Heart left ventricle (tissue), 13 donors: ENCODE data around the gene UCHL1.

ENCODE experiments used
- POLR2A ChIP-seq, 2 donors: fragments of 450-650 bp; IDR thresholded peaks; one replicate each; pipeline ENCODE4 v1.6.1; 2017; ENCODE audit warnings: antibody characterized with exemption in 2 of 2, mild to moderate bottlenecking in 2 of 2, moderate library complexity in 2 of 2
- TF ChIP-seq, protein P1 (sequence below), 12 donors: fragments of 200-600 bp; sonication (generic) in 4 of 12; IDR thresholded peaks; one replicate each; pipeline versions ENCODE4 v1.5.0 to v1.8.0; 2018 to 2022; ENCODE audit warnings: antibody characterized with exemption in 12 of 12, mild to moderate bottlenecking in 5 of 12
- donor health status: ischemic (EF 13 %, LVEDD 7.1; RV severe dilation, severe dysfunction).
- donor health status: DM: no; HTN: yes; CAD: no.
- donor health status: DM: no; HTN: no; CAD: no.
- donor health status: ischemic (EF 25% LVEDD 6.9; RV normal size, moderate dysfunction).
- donor health status: ischemic (EF 25% LVEDD 5.7; RV mildly dilated, moderate dysfunction).
- donor health status: ischemic (EF 35%, LVEDD 5.7; RV mildly dilated, moderate dysfunction).
- donor health status: nonischemic (EF 11% LVEDD 7.7; RV severe dilation, severe dysfunction).
- donor health status: DM: yes; HTN: yes; CAD: no.
- donor health status: PGD.
- donor health status: ischemic (EF 29% LVEDD 5.4; RV normal size, mild dysfunction).
- donor health status: nonischemic (EF 23%, LVEDD 6.1; RV moderate dilation, normal function).

DNA sequence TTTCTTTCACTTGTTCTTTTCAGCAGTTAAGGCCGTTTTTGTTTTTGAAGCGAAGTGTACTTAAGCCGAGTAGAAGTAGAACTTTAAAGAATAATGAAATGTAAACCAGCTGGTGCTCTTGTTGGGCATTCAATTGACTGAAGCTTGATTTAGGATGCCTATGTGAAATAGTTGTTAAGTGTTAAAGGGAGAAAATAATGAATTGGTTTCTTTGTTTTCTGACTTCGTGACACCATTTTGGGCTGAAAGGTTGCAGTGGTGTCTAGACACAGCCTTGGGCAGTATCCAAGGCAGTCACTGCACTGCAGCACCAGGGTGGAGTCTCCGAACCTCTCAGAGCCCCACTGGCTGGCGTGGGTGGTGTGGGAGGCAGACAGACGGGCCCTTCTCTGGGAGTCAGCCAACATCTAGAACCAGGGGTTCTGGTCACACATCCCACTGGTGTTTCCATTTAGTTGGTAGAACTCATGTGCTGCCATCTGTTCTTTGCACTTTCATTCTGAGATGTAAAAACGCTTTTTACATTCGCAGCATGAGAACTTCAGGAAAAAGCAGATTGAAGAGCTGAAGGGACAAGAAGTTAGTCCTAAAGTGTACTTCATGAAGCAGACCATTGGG, 3.5 kb downstream of the UCHL1 start:
- no peak for TF ChIP-seq POLR2A (IDR thresholded peaks at IDR 0.05)
- TF ChIP-seq, protein P1, sequence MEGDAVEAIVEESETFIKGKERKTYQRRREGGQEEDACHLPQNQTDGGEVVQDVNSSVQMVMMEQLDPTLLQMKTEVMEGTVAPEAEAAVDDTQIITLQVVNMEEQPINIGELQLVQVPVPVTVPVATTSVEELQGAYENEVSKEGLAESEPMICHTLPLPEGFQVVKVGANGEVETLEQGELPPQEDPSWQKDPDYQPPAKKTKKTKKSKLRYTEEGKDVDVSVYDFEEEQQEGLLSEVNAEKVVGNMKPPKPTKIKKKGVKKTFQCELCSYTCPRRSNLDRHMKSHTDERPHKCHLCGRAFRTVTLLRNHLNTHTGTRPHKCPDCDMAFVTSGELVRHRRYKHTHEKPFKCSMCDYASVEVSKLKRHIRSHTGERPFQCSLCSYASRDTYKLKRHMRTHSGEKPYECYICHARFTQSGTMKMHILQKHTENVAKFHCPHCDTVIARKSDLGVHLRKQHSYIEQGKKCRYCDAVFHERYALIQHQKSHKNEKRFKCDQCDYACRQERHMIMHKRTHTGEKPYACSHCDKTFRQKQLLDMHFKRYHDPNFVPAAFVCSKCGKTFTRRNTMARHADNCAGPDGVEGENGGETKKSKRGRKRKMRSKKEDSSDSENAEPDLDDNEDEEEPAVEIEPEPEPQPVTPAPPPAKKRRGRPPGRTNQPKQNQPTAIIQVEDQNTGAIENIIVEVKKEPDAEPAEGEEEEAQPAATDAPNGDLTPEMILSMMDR (IDR thresholded peaks at IDR 0.05) = no peak
